BLaER1 treated with 17β-estradiol and CSF1 and Interleukin-3, amounts not matched to agents 10 nM and 100 nM (cell line): ENCODE measurements around the gene MAGI1.

Source experiments
- H3K27ac ChIP-seq, 11 experiments: shearing (Covaris generic); formaldehyde crosslinking; 2 replicates each; pipeline ENCODE4 v1.8.1; 2022
- H3K27me3 ChIP-seq, 11 experiments: shearing (Covaris generic); formaldehyde crosslinking; 2 replicates each; pipeline ENCODE4 v1.8.1; 2022
- H3K36me3 ChIP-seq, 11 experiments: shearing (Covaris generic); formaldehyde crosslinking; 2 replicates each; pipeline ENCODE4 v1.8.1; 2022
- H3K4me1 ChIP-seq, 10 experiments: shearing (Covaris generic); formaldehyde crosslinking; 2 replicates each; pipeline ENCODE4 v1.8.1; 2022
- H3K4me2 ChIP-seq, 11 experiments: shearing (Covaris generic); formaldehyde crosslinking; 2 replicates each; pipeline ENCODE4 v1.8.1; 2022
- H3K4me3 ChIP-seq, 10 experiments: shearing (Covaris generic); formaldehyde crosslinking; 2 replicates each; pipeline ENCODE4 v1.8.1; 2022
- H3K9ac ChIP-seq, 11 experiments: shearing (Covaris generic); formaldehyde crosslinking; 2 replicates each; pipeline ENCODE4 v1.8.1; 2022
- H3K9me3 ChIP-seq, 11 experiments: shearing (Covaris generic); formaldehyde crosslinking; replicated peaks in 1 of 11; 2 replicates each; pipeline ENCODE4 v1.8.1; 2022
- H4K20me1 ChIP-seq, 11 experiments: shearing (Covaris generic); formaldehyde crosslinking; 2 replicates each; pipeline ENCODE4 v1.8.1; 2022
- Cebpa-rat ChIP-seq, 11 experiments: shearing (Covaris generic); IDR thresholded peaks; 2 replicates each; pipeline ENCODE4 v1.8.1; 2022

The MAGI1 gene

GRCh38 chr3:65848024-65848423 lies 190.7 kb downstream of the MAGI1 start:
- H3K27me3 ChIP-seq = no peaks in the 10 kb centered on the region
- peak overlapping the region in 5 of 11 experiments; percentile 6 to 65 (median 41); a peak in 8 of 22 replicates for H3K4me2 ChIP-seq
- no peak overlapping the region for H3K9ac ChIP-seq
- peaks cover 0 to 16% (median 7%) of the 10 kb centered on the region in 11 experiments; a peak in 5 of 22 replicates for H3K9me3 ChIP-seq
- peaks cover 0 to 15% (median 6%) of the 10 kb centered on the region in 10 experiments; a peak in 13 of 20 replicates for H3K4me1 ChIP-seq
- no peak overlapping the region for H3K4me3 ChIP-seq
- H3K27ac ChIP-seq = no peak overlapping the region
- no peak for TF ChIP-seq Cebpa-rat (IDR thresholded peaks at IDR 0.05)
- H4K20me1 ChIP-seq = no peaks in the 10 kb centered on the region
- H3K36me3 ChIP-seq = no peaks in the 10 kb centered on the region

- no peak for TF ChIP-seq Cebpa-rat (IDR thresholded peaks at IDR 0.05)
Observed at GRCh38 chr3:65846936-65847335, 191.8 kb downstream of the MAGI1 start.

DNA sequence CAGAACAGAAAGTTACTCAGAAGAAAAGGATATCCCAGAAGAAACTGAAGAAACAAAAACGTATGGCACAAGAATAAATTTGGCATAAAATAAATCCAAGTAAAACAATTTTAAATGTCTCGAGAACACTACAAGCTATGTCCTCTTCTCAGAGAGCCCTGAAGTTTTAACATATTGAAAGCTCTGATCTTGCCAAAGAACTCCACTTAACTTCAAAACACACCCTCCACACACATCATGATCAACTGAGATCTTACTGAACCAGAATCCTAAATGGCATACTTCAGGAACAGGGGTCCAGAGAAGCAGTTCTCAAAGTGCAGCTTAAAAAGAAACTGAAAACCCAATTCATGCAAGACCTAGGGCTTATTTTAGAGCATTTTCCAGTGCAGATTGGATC lies 194.3 kb downstream of the MAGI1 start:
- H3K27ac ChIP-seq = no peak overlapping the region
- peaks cover 0 to 15% (median 4%) of the 10 kb centered on the region in 10 experiments; a peak in 10 of 20 replicates for H3K4me1 ChIP-seq
- TF ChIP-seq Cebpa-rat (IDR thresholded peaks at IDR 0.05) = no peak
- no peak overlapping the region for H3K4me2 ChIP-seq
- peaks cover 0 to 17% (median 10%) of the 10 kb centered on the region in 11 experiments; a peak in 8 of 22 replicates for H3K9me3 ChIP-seq
- no peak overlapping the region for H3K9ac ChIP-seq
- H3K36me3 ChIP-seq = no peaks in the 10 kb centered on the region
- no peaks in the 10 kb centered on the region for H3K27me3 ChIP-seq
- H4K20me1 ChIP-seq = no peaks in the 10 kb centered on the region
- no peak overlapping the region for H3K4me3 ChIP-seq

More at GRCh38 chr3:65846936-65847335, 191.8 kb downstream of the MAGI1 start:
- Histone ChIP-seq H4K20me1 (no peaks in the 10 kb centered on the region), H3K36me3 (no peaks in the 10 kb centered on the region), H3K4me1 (peaks cover 0 to 15% (median 4%) of the 10 kb centered on the region in 10 experiments; a peak in 10 of 20 replicates), H3K4me2 (no peak overlapping the region), H3K27me3 (no peaks in the 10 kb centered on the region), H3K9me3 (peaks cover 0 to 17% (median 8%) of the 10 kb centered on the region in 11 experiments; a peak in 8 of 22 replicates), H3K4me3 (no peak overlapping the region), H3K27ac (no peak overlapping the region), H3K9ac (no peak overlapping the region)

GRCh38 chr3:65843732-65844131 lies 195.0 kb downstream of the MAGI1 start:
- Histone ChIP-seq H3K4me3 (no peak overlapping the region), H3K27ac (no peak overlapping the region), H4K20me1 (no peaks in the 10 kb centered on the region), H3K36me3 (no peaks in the 10 kb centered on the region), H3K9me3 (peaks cover 0 to 22% (median 10%) of the 10 kb centered on the region in 11 experiments; a peak in 9 of 22 replicates), H3K4me1 (peaks cover 0 to 14% (median 4%) of the 10 kb centered on the region in 10 experiments; a peak in 10 of 20 replicates), H3K4me2 (no peak overlapping the region), H3K27me3 (no peaks in the 10 kb centered on the region), H3K9ac (no peak overlapping the region)
- TF ChIP-seq Cebpa-rat (IDR thresholded peaks at IDR 0.05) = no peak

- H3K4me2 ChIP-seq = peak overlapping the region; percentile 14 to 83 (median 55); a peak in 21 of 22 replicates
- no peak for TF ChIP-seq Cebpa-rat (IDR thresholded peaks at IDR 0.05)
- no peak overlapping the region for H3K4me3 ChIP-seq
- H3K9me3 ChIP-seq = peaks cover 0 to 16% (median 3%) of the 10 kb centered on the region in 11 experiments; a peak in 7 of 22 replicates
- H3K9ac ChIP-seq = no peak overlapping the region
- no peaks in the 10 kb centered on the region for H4K20me1 ChIP-seq
- H3K36me3 ChIP-seq = no peaks in the 10 kb centered on the region
- peak overlapping the region in 2 of 11 experiments; percentile 7 to 22; a peak in 1 of 22 replicates for H3K27ac ChIP-seq
- peaks cover 9 to 30% (median 15%) of the 10 kb centered on the region in 10 experiments for H3K4me1 ChIP-seq
- no peaks in the 10 kb centered on the region for H3K27me3 ChIP-seq
Observed at GRCh38 chr3:65837604-65838003, 201.1 kb downstream of the MAGI1 start.

DNA sequence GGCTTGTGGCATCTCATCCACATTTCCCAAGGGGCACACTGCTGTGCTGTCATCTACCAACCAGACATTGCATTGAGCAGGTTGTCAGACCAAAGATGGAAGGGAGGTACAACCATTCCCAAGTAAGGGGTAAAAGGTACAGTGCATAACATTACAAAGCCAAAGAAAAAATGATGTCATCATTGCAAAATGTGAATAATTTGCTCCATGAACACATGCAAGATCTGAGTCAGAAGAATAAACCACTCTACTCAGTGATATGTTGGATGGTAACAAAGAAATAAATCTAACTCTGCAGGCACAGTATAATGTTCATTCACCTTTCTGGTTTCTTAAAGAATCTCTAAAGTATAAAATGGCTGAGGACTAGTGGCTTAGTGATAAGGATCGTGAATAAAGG lies 202.7 kb downstream of the MAGI1 start:
- H3K4me2 ChIP-seq = no peak overlapping the region
- H4K20me1 ChIP-seq = no peaks in the 10 kb centered on the region
- H3K9me3 ChIP-seq = peaks cover 0 to 9% (median 0%) of the 10 kb centered on the region in 11 experiments; a peak in 4 of 22 replicates
- H3K36me3 ChIP-seq = no peaks in the 10 kb centered on the region
- H3K4me3 ChIP-seq = no peak overlapping the region
- peaks cover 9 to 30% (median 15%) of the 10 kb centered on the region in 10 experiments for H3K4me1 ChIP-seq
- H3K27ac ChIP-seq = no peak overlapping the region
- H3K27me3 ChIP-seq = no peaks in the 10 kb centered on the region
- TF ChIP-seq Cebpa-rat (IDR thresholded peaks at IDR 0.05) = no peak
- H3K9ac ChIP-seq = no peak overlapping the region

GRCh38 chr3:65833761-65834505 lies 204.8 kb downstream of the MAGI1 start:
- Histone ChIP-seq H3K9ac (no peak overlapping the region), H3K4me3 (no peak overlapping the region)

DNA sequence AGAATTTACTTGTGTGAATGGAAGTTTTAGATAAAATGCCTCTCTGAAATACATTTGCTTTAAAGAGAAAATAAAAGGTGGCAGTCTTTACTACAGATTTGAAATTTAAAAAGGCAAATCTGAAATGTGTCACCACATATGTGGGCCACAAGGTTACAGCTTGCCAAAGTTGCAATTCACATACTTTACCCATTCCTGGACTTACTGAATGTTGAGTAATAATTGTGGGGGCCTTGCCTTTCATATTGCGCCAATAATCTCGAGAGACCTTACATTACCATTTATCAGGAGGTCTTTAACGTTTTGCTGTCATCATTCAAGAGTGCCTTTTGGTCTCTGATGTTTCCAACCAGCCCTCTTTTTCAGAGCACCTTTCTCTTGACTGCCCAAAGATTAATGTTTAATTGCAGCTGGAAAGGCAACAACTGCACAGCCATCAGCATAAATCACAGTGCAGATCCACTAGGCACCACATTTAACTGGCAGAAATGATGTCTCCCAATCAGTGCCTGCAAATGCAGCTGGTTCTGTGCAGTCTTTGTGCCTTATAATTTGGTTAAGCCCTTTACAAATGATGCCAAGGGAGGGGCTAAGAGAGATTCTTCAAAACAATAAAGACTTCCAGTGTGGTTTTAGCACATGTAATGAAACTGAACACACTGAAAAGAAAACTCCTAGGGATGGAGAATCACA lies 206.8 kb downstream of the MAGI1 start:
- H3K4me1 ChIP-seq = peaks cover 0 to 43% (median 6%) of the 10 kb centered on the region in 10 experiments; a peak in 11 of 20 replicates
- no peak overlapping the region for H3K9ac ChIP-seq
- H3K27me3 ChIP-seq = no peaks in the 10 kb centered on the region
- H4K20me1 ChIP-seq = no peaks in the 10 kb centered on the region
- H3K9me3 ChIP-seq = peaks cover 0 to 8% (median 0%) of the 10 kb centered on the region in 11 experiments; a peak in 2 of 22 replicates
- H3K27ac ChIP-seq = no peak overlapping the region
- no peaks in the 10 kb centered on the region for H3K36me3 ChIP-seq
- no peak for TF ChIP-seq Cebpa-rat (IDR thresholded peaks at IDR 0.05)
- no peak overlapping the region for H3K4me2 ChIP-seq
- no peak overlapping the region for H3K4me3 ChIP-seq

More at GRCh38 chr3:65833761-65834505, 204.8 kb downstream of the MAGI1 start:
- Histone ChIP-seq H4K20me1 (no peaks in the 10 kb centered on the region), H3K4me2 (peak overlapping the region in 4 of 11 experiments; percentile 1 to 45 (median 32); a peak in 3 of 22 replicates), H3K27me3 (no peaks in the 10 kb centered on the region), H3K4me1 (peaks cover 9 to 37% (median 15%) of the 10 kb centered on the region in 10 experiments), H3K9me3 (peaks cover 0 to 8% (median 0%) of the 10 kb centered on the region in 11 experiments; a peak in 4 of 22 replicates), H3K36me3 (no peaks in the 10 kb centered on the region), H3K27ac (no peak overlapping the region)
- no peak for TF ChIP-seq Cebpa-rat (IDR thresholded peaks at IDR 0.05)
